ENCODE data around the gene EFNA3. TPM values are rescaled to one million over a fixed set of nuclear protein-coding genes. Genes with fewer than 3 reads are reported as not detected.

EFNA3 gene
- total and polyA plus RNA-seq, 9 of the 15 experiments (the other 6 are each of a cell fraction or from before 2014, with no cell fraction given): 0.59 to 7.9 (median 4.7) TPM

DNA sequence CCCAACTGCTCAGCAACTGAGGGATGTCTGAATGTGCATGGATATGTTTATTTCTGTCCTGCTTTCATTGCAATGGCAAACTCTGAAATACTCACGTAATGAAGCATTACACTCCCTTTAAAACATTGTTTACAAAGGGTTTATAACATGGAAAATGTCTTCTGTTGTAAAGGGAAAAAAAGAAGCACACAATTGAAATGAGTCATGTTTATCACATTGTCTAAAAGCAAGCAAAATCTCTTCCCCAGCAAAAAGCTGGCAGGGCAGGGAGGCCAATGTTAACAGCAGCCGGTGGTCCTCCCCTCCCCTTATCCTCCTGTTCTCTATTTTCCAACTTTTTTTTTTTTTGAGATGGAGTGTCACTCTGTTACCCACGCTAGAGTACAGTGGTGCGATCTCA, 45.2 kb downstream of the EFNA3 start:
- no TSS peak for BruUV-seq (replicated peaks)
- ATAC-seq (no peak), DNase-seq (ENCODE audit: extremely low read depth in 1 of 4, low spot score in 3 of 4) (no peak), FAIRE-seq (no peak)
- in situ Hi-C loops (cut with MboI) (no loop called here), intact Hi-C loops (cut with micrococcal nuclease) (no loop called here)
- Histone ChIP-seq H3K4me3 (no peak overlapping the region), H3K4me2 (ENCODE audit: insufficient read depth, low read length) (no peak overlapping the region), H3K9ac (ENCODE audit: insufficient read depth in 1 of 2, low read depth in 2 of 2, low read length in 2 of 2) (no peak overlapping the region), H3K36me3 (ENCODE audit: control insufficient read depth, insufficient read depth, low read length) (no peaks in the 10 kb centered on the region), H3K79me2 (ENCODE audit: control insufficient read depth, insufficient read depth, low read length) (peaks cover under 1% of the 10 kb centered on the region; the same call in 1 of the 3 replicates), H3K9me3 (replicated peaks; ENCODE audit: control insufficient read depth, insufficient read depth, low read depth, low read length) (no peaks in the 10 kb centered on the region), H3K4me1 (replicated peaks in 1 of 2; ENCODE audit: control insufficient read depth in 2 of 2, insufficient read depth in 2 of 2, low read length in 2 of 2) (peaks cover 38 to 50% of the 10 kb centered on the region in 2 experiments), H3K9me1 (ENCODE audit: control insufficient read depth, insufficient read depth, low read length) (no peaks in the 10 kb centered on the region), H2AFZ (ENCODE audit: low read depth, low read length) (no peak overlapping the region), H4K20me1 (replicated peaks; ENCODE audit: control insufficient read depth, insufficient read depth, low read length) (no peaks in the 10 kb centered on the region), H3K27me3 (ENCODE audit: control insufficient read depth in 2 of 2, insufficient read depth in 2 of 2, low read length in 2 of 2) (no peaks in the 10 kb centered on the region), H3K27ac (ENCODE audit: extremely low read depth, low read depth, low read length) (no peak overlapping the region)
- 44% methylated on average over 4 of the region's 4 CpGs for WGBS (ENCODE audit: insufficient coverage, low coverage, missing lambda C conversion rate)
- ChIA-PET CTCF (ENCODE audit: low intra/inter-chr PET ratio) (no interaction called here), POLR2A (interaction anchor here (1.0 to 1.5 kb wide), 2 partner anchors 11 to 14 kb away, joined by 3 read pairs; no protein-coding TSS in a partner anchor)
- TF ChIP-seq HES1 (IDR thresholded peaks at IDR 0.05; ENCODE audit: low read depth) (no peak), ETV5 (CRISPR knock-in tag; IDR thresholded peaks at IDR 0.05; ENCODE audit: low read depth) (no peak), SMAD4 (CRISPR knock-in tag; conservative IDR thresholded peaks at IDR 0.05) (no peak), FOS (IDR thresholded peaks at IDR 0.05; ENCODE audit: extremely low read depth, insufficient read length) (no peak), RBM39 (optimal IDR thresholded peaks at IDR 0.05; ENCODE audit: low read depth, low read length) (no peak), RFX5 (IDR thresholded peaks at IDR 0.05; ENCODE audit: low read depth, low read length) (no peak), RNF2 (IDR thresholded peaks at IDR 0.05) (no peak), CBX1 (IDR thresholded peaks at IDR 0.05; ENCODE audit: low read depth) (no peak), ZNF766 (CRISPR knock-in tag; conservative IDR thresholded peaks at IDR 0.05) (no peak), TEAD4 (IDR thresholded peaks at IDR 0.05; ENCODE audit: low read length) (no peak), TEAD4 (CRISPR knock-in tag; IDR thresholded peaks at IDR 0.05; ENCODE audit: borderline replicate concordance) (no peak), DNMT1 (IDR thresholded peaks at IDR 0.05) (no peak), RBM17 (IDR thresholded peaks at IDR 0.05; ENCODE audit: borderline replicate concordance, low read depth, low read length) (no peak), VEZF1 (CRISPR knock-in tag; IDR thresholded peaks at IDR 0.05) (no peak), CXXC5 (CRISPR knock-in tag; IDR thresholded peaks at IDR 0.05) (no peak)
- TF ChIP-seq, protein P1, sequence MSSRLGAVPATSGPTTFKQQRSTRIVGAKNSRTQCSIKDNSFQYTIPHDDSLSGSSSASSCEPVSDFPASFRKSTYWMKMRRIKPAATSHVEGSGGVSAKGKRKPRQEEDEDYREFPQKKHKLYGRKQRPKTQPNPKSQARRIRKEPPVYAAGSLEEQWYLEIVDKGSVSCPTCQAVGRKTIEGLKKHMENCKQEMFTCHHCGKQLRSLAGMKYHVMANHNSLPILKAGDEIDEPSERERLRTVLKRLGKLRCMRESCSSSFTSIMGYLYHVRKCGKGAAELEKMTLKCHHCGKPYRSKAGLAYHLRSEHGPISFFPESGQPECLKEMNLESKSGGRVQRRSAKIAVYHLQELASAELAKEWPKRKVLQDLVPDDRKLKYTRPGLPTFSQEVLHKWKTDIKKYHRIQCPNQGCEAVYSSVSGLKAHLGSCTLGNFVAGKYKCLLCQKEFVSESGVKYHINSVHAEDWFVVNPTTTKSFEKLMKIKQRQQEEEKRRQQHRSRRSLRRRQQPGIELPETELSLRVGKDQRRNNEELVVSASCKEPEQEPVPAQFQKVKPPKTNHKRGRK (tag; IDR thresholded peaks at IDR 0.05): no peak
- TF ChIP-seq, protein P2, sequence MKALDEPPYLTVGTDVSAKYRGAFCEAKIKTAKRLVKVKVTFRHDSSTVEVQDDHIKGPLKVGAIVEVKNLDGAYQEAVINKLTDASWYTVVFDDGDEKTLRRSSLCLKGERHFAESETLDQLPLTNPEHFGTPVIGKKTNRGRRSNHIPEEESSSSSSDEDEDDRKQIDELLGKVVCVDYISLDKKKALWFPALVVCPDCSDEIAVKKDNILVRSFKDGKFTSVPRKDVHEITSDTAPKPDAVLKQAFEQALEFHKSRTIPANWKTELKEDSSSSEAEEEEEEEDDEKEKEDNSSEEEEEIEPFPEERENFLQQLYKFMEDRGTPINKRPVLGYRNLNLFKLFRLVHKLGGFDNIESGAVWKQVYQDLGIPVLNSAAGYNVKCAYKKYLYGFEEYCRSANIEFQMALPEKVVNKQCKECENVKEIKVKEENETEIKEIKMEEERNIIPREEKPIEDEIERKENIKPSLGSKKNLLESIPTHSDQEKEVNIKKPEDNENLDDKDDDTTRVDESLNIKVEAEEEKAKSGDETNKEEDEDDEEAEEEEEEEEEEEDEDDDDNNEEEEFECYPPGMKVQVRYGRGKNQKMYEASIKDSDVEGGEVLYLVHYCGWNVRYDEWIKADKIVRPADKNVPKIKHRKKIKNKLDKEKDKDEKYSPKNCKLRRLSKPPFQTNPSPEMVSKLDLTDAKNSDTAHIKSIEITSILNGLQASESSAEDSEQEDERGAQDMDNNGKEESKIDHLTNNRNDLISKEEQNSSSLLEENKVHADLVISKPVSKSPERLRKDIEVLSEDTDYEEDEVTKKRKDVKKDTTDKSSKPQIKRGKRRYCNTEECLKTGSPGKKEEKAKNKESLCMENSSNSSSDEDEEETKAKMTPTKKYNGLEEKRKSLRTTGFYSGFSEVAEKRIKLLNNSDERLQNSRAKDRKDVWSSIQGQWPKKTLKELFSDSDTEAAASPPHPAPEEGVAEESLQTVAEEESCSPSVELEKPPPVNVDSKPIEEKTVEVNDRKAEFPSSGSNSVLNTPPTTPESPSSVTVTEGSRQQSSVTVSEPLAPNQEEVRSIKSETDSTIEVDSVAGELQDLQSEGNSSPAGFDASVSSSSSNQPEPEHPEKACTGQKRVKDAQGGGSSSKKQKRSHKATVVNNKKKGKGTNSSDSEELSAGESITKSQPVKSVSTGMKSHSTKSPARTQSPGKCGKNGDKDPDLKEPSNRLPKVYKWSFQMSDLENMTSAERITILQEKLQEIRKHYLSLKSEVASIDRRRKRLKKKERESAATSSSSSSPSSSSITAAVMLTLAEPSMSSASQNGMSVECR (CRISPR knock-in tag; IDR thresholded peaks at IDR 0.05): no peak
